B cell (primary cell): ENCODE measurements around the gene MAGEC3. TPM values are rescaled to one million over a fixed set of nuclear protein-coding genes. Genes with fewer than 3 reads are reported as not detected.

Experiments used
- ATAC-seq: fragments of 200-7000 bp; cut with Tn5 transposase; one replicate; pipeline ENCODE4 v1.10.0; 2021; ENCODE audit warnings: low read depth, mild to moderate bottlenecking, moderate number of reproducible peaks, moderate library complexity
- CTCF ChIA-PET: fragments of 350-600 bp; sonication (Branson Sonifier 250); formaldehyde crosslinking; loops from one replicate; lab custom pipeline; 2021; ENCODE audit warnings: antibody characterized with exemption, inconsistent platforms; lab: Charles Lee
- POLR2A ChIA-PET: fragments of 350-600 bp; sonication (Branson Sonifier 250); formaldehyde crosslinking; loops from one replicate; lab custom pipeline; 2021; ENCODE audit warnings: antibody characterized with exemption; lab: Charles Lee
- DNase-seq: peaks from one replicate; pipeline ENCODE4 v3.0.0; 2013
- H2AFZ ChIP-seq: 2 replicates; pipeline ENCODE4 v1.6.1; 2012; ENCODE audit warnings: mild to moderate bottlenecking, low read depth, low read length; ENCODE audit not compliant: insufficient read depth, poor library complexity, severe bottlenecking
- H3K27ac ChIP-seq, 2 donors: 1 replicate in 1 of 2; 2 replicates in 1 of 2; pipeline ENCODE4 v1.5.1; 2012 to 2013; ENCODE audit warnings: low read length in 2 of 2, mild to moderate bottlenecking in 2 of 2, moderate library complexity in 1 of 2
- H3K27me3 ChIP-seq, 4 experiments: fragments of 200-600 bp in 1 of 4; sonication (generic) in 1 of 4; replicated peaks in 1 of 4; 1 replicate in 2 of 4; 2 replicates in 2 of 4; pipeline versions ENCODE4 v1.6.1 to v1.7.0; 2013 to 2016; ENCODE audit warnings: low read length in 3 of 4, mild to moderate bottlenecking in 2 of 4, mixed read lengths in 1 of 4, moderate library complexity in 1 of 4; ENCODE audit not compliant: insufficient read depth in 4 of 4, control insufficient read depth in 3 of 4; ENCODE audit errors: control extremely low read depth in 1 of 4
- H3K36me3 ChIP-seq, 2 experiments: replicated peaks in 1 of 2; 1 replicate in 1 of 2; 2 replicates in 1 of 2; pipeline versions ENCODE4 v1.6.1 to v1.7.1; 2013; ENCODE audit warnings: low read length in 1 of 2; ENCODE audit not compliant: insufficient read depth in 2 of 2, control insufficient read depth in 1 of 2; ENCODE audit errors: control extremely low read depth in 1 of 2, extremely low read depth in 1 of 2
- H3K4me1 ChIP-seq, 2 donors: fragments of 200-600 bp in 1 of 2; sonication (generic) in 1 of 2; 1 replicate in 1 of 2; 2 replicates in 1 of 2; pipeline versions ENCODE4 v1.5.1 to v1.6.1; 2013 to 2017; ENCODE audit warnings: low read length in 2 of 2; ENCODE audit not compliant: control insufficient read depth in 2 of 2, insufficient read depth in 2 of 2
- H3K4me2 ChIP-seq: replicated peaks from 2 replicates; pipeline ENCODE3; 2012; ENCODE audit warnings: mild to moderate bottlenecking, low read depth, low read length; ENCODE audit not compliant: poor library complexity, severe bottlenecking
- H3K4me3 ChIP-seq, 5 experiments: fragments of 200-600 bp in 1 of 5; sonication (generic) in 1 of 5; 1 replicate in 3 of 5; 2 replicates in 2 of 5; pipeline versions ENCODE4 v1.5.1 to v1.7.0; 2011 to 2016; ENCODE audit warnings: low read length in 4 of 5, mild to moderate bottlenecking in 4 of 5, low read depth in 2 of 5, control low read depth in 1 of 5, moderate library complexity in 1 of 5; ENCODE audit not compliant: insufficient read depth in 1 of 5; ENCODE audit errors: control extremely low read depth in 1 of 5, extremely low read depth in 1 of 5
- H3K79me2 ChIP-seq: fragments of 200-600 bp; sonication (generic); one replicate; pipeline ENCODE4 v1.6.0; 2016; ENCODE audit warnings: low read length; ENCODE audit not compliant: control insufficient read depth, insufficient read depth
- H3K9ac ChIP-seq: fragments of 200-600 bp; sonication (generic); 2 replicates; pipeline ENCODE4 v1.6.1; 2017; ENCODE audit warnings: mild to moderate bottlenecking, low read length, moderate library complexity
- H3K9me3 ChIP-seq, 3 donors: one replicate each; pipeline versions ENCODE4 v1.6.1 to v1.7.1; 2013; ENCODE audit warnings: low read length in 2 of 3; ENCODE audit not compliant: control insufficient read depth in 2 of 3, insufficient read depth in 1 of 3; ENCODE audit errors: control extremely low read depth in 1 of 3
- H4K20me1 ChIP-seq: 2 replicates; pipeline ENCODE4 v1.6.0; 2012; ENCODE audit warnings: mild to moderate bottlenecking, low read length; ENCODE audit not compliant: insufficient read depth, control insufficient read depth, poor library complexity, severe bottlenecking
- H3K27ac Mint-ChIP-seq: one replicate; pipeline ENCODE4 v1.8.0; 2021; ENCODE audit warnings: mixed read lengths
- H3K27me3 Mint-ChIP-seq: one replicate; pipeline ENCODE4 v1.8.0; 2021; ENCODE audit warnings: mixed read lengths
- H3K4me1 Mint-ChIP-seq: one replicate; pipeline ENCODE4 v1.8.0; 2021; ENCODE audit warnings: mixed read lengths
- H3K4me3 Mint-ChIP-seq: one replicate; pipeline ENCODE4 v1.8.0; 2021; ENCODE audit warnings: mixed read lengths
- H3K9me3 Mint-ChIP-seq: one replicate; pipeline ENCODE4 v1.8.0; 2022; ENCODE audit warnings: mixed read lengths; ENCODE audit not compliant: insufficient read depth
- EZH2 ChIP-seq: IDR thresholded peaks from 2 replicates; pipeline ENCODE4 v1.6.1; 2012; ENCODE audit warnings: borderline replicate concordance, low read depth, mild to moderate bottlenecking, moderate library complexity, low read length; ENCODE audit not compliant: insufficient read depth, poor library complexity, severe bottlenecking
- WGBS: methylation state at CpG from one replicate; pipeline ENCODE4 v1.1.5; 2013; ENCODE audit warnings: missing lambda C conversion rate; ENCODE audit not compliant: insufficient coverage; 5-methylcytosine and 5-hydroxymethylcytosine counted together
- intact Hi-C: fragments of 100-400 bp; cut with micrococcal nuclease; formaldehyde crosslinking; loops from one replicate; pipeline ENCODE4 v1.10.0; 2022
- polyA plus RNA-seq: library from polyadenylated mRNA; depleted of rRNA; stranded (reverse); fragments of >200 nt; gene quantifications from 2 replicates; pipeline ENCODE4 v1.2.3, GENCODE V29; 2012
- total RNA-seq, 2 donors: library from RNA; stranded (reverse); fragments of 120-200 nt in 1 of 2; gene quantifications; 1 replicate in 1 of 2; 2 replicates in 1 of 2; pipeline versions ENCODE4 v1.2.3 to v1.2.4, GENCODE V29; 2013 to 2022
- TF ChIP-seq, protein P1 (sequence below): fragments of 200-600 bp; IDR thresholded peaks from one replicate; pipeline ENCODE4 v1.8.0; 2022; ENCODE audit warnings: antibody characterized with exemption, mild to moderate bottlenecking

MAGEC3 gene
- total and polyA plus RNA-seq, 2 donors (not counting 1 experiment from before 2014, with no cell fraction given), result not detected

DNA sequence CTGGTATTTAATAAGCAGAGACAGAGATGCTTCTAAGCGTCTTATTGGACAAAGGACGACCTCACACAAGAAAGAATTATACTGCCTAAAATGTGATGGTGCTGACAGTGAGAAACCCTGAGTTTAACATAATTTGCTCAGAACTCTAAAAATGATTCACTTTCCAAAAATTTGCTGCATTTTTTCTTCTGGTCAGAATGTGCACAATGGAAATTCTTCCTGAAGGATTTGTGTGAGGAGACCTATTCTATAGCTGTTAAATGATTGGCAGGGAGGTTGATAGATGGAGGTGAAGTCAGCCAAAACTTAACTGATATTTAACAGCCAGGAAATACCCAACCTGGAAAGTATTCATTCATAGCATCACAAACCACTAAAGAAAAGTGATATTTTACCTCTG lies 1.7 kb downstream of the MAGEC3 start:
- CTCF ChIA-PET, result no interaction called here

DNA sequence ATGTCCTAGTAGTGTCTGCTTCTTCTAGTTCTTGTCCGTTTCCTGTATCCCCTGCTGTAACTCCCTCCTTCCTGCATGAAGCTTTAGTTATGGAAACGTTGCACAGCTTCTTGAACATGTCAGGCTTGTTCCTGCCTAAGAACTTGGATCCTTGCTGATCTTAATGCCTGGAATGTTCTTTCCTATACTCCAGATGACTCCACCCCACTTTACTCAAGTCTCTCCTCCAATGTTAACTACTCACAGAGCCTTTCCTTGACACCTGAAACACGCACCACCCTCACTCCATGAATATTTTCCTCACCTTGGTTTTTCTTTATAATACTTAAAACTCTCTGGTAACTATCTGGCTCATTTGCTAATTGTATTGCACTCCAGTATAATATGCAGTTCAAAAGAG lies 19.4 kb downstream of the MAGEC3 start:
- H3K79me2 ChIP-seq, result no peaks in the 10 kb centered on the region
- H3K36me3 ChIP-seq, result no peaks in the 10 kb centered on the region
- no peak overlapping the region for H3K9ac ChIP-seq
- POLR2A ChIA-PET, result no interaction called here
- Mint-ChIP-seq H3K4me3 (no peak overlapping the region), H3K27ac (no peak overlapping the region), H3K27me3 (no peaks in the 10 kb centered on the region), H3K4me1 (no peaks in the 10 kb centered on the region), H3K9me3 (no peaks in the 10 kb centered on the region)
- H4K20me1 ChIP-seq, result no peaks in the 10 kb centered on the region
- DNase-seq (no peak), ATAC-seq (no peak)
- H2AFZ ChIP-seq, result no peak overlapping the region
- CTCF ChIA-PET, result no interaction called here
- intact Hi-C loops, result no loop called here
- no peak for TF ChIP-seq EZH2
- TF ChIP-seq, protein P1, sequence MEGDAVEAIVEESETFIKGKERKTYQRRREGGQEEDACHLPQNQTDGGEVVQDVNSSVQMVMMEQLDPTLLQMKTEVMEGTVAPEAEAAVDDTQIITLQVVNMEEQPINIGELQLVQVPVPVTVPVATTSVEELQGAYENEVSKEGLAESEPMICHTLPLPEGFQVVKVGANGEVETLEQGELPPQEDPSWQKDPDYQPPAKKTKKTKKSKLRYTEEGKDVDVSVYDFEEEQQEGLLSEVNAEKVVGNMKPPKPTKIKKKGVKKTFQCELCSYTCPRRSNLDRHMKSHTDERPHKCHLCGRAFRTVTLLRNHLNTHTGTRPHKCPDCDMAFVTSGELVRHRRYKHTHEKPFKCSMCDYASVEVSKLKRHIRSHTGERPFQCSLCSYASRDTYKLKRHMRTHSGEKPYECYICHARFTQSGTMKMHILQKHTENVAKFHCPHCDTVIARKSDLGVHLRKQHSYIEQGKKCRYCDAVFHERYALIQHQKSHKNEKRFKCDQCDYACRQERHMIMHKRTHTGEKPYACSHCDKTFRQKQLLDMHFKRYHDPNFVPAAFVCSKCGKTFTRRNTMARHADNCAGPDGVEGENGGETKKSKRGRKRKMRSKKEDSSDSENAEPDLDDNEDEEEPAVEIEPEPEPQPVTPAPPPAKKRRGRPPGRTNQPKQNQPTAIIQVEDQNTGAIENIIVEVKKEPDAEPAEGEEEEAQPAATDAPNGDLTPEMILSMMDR, result no peak
- no peaks in the 10 kb centered on the region for H3K4me1 ChIP-seq
- no peaks in the 10 kb centered on the region for H3K9me3 ChIP-seq
- no peaks in the 10 kb centered on the region for H3K27me3 ChIP-seq
- H3K27ac ChIP-seq, result no peak overlapping the region
- no peak overlapping the region for H3K4me3 ChIP-seq
- 56% methylated on average over 2 of the region's 3 CpGs for WGBS
- H3K4me2 ChIP-seq, result no peak overlapping the region

More for the DNA sequence above, 1.7 kb downstream of the MAGEC3 start:
- Histone ChIP-seq H3K4me3 (no peak overlapping the region), H3K9me3 (peaks cover 0 to 16% (median 0%) of the 10 kb centered on the region in 3 donors), H2AFZ (no peak overlapping the region), H3K79me2 (no peaks in the 10 kb centered on the region), H3K9ac (no peak overlapping the region), H3K27ac (no peak overlapping the region), H4K20me1 (no peaks in the 10 kb centered on the region), H3K36me3 (no peaks in the 10 kb centered on the region), H3K4me2 (no peak overlapping the region), H3K4me1 (no peaks in the 10 kb centered on the region), H3K27me3 (no peaks in the 10 kb centered on the region)
- intact Hi-C loops, result no loop called here
- ATAC-seq, result no peak
- Mint-ChIP-seq H3K4me1 (no peaks in the 10 kb centered on the region), H3K27ac (no peak overlapping the region), H3K9me3 (no peaks in the 10 kb centered on the region), H3K4me3 (no peak overlapping the region), H3K27me3 (no peaks in the 10 kb centered on the region)
- TF ChIP-seq, protein P1, result no peak
- no peak for TF ChIP-seq EZH2
- POLR2A ChIA-PET, result no interaction called here
- WGBS, result no CpG with 5 or more reads among the region's 2 CpGs
- no peak for DNase-seq
